ENCODE measurements around the gene ARIH1. TPM values are rescaled to one million over a fixed set of nuclear protein-coding genes. Genes with fewer than 3 reads are reported as not detected.
"Not testable (repeated sequence)": the region's sequence is repeated elsewhere in the genome, so short reads cannot be mapped to it uniquely, and the experiment has no call there.

ARIH1 gene
- total and polyA plus RNA-seq, 10 of the 15 experiments (the other 5 are each of a cell fraction or from before 2014, with no cell fraction given): 14.7 to 99.5 (median 26.5) TPM

- H3K36me3 ChIP-seq (ENCODE audit: control insufficient read depth in 2 of 2, insufficient read depth in 2 of 2, low read length in 1 of 2); SMC1A ChIA-PET (ENCODE audit: uncharacterized antibody, unreplicated experiment); BruUV-seq (replicated peaks); H3K27ac ChIP-seq (ENCODE audit: control insufficient read depth, insufficient read depth); intact Hi-C loops (cut with micrococcal nuclease; ENCODE audit: unreplicated experiment); H3K27me3 ChIP-seq (replicated peaks in 1 of 2; ENCODE audit: control insufficient read depth in 2 of 2, insufficient read depth in 2 of 2, low read length in 1 of 2); H2AFZ ChIP-seq (ENCODE audit: control insufficient read depth, low read depth, low read length); H3K9ac ChIP-seq (ENCODE audit: control insufficient read depth, insufficient read depth, low read length); H3K4me3 ChIP-seq; POLR2A ChIA-PET; RAD21 ChIA-PET (ENCODE audit: unreplicated experiment); ATAC-seq; DNase-seq (ENCODE audit: low read depth, low spot score); in situ Hi-C loops (cut with MboI); H3K4me2 ChIP-seq (ENCODE audit: control insufficient read depth, insufficient read depth); H3K4me1 ChIP-seq (ENCODE audit: control insufficient read depth, insufficient read depth, low read length); H3K9me3 ChIP-seq (replicated peaks; ENCODE audit: control insufficient read depth, insufficient read depth, low read length); H3K79me2 ChIP-seq (ENCODE audit: control insufficient read depth, insufficient read depth, low read length); H4K20me1 ChIP-seq (ENCODE audit: control insufficient read depth, insufficient read depth); FAIRE-seq: not testable (repeated sequence)
- WGBS (ENCODE audit: insufficient coverage, insufficient replicate concordance, low lambda C conversion rate, missing lambda C conversion rate): 67% methylated on average over 4 of the region's 4 CpGs
- CTCF ChIA-PET: interaction anchor here (0.8 kb wide), 1 partner anchor 310 kb away, joined by 3 read pairs; no protein-coding TSS in a partner anchor
Observed at GRCh38 chr15:72623854-72624253, 149.7 kb downstream of the ARIH1 start.

DNA sequence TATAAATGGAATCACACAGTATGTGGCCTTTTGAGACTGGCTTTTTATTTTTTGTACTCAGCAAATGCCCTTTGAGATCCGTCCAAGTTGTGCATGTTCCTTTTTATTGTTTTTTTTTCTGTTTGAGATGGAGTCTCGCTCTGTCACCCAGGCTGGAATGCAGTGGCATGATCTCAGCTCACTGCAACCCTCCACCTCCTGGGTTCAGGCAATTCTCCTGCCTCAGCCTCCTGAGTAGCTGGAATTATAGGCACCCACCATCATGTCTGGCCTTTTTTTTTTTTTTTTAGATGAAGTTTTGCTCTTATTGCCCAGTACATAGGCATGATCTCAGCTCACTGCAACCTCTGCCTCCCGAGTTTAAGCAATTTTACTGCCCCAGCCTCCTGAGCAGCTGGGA, 152.0 kb downstream of the ARIH1 start:
- H3K4me3 ChIP-seq; SMC1A ChIA-PET (ENCODE audit: uncharacterized antibody, unreplicated experiment); CTCF ChIA-PET; H3K36me3 ChIP-seq (ENCODE audit: control insufficient read depth in 2 of 2, insufficient read depth in 2 of 2, low read length in 1 of 2); H3K27ac ChIP-seq (ENCODE audit: control insufficient read depth, insufficient read depth); H3K27me3 ChIP-seq (replicated peaks in 1 of 2; ENCODE audit: control insufficient read depth in 2 of 2, insufficient read depth in 2 of 2, low read length in 1 of 2); H3K9ac ChIP-seq (ENCODE audit: control insufficient read depth, insufficient read depth, low read length); intact Hi-C loops (cut with micrococcal nuclease; ENCODE audit: unreplicated experiment); H4K20me1 ChIP-seq (ENCODE audit: control insufficient read depth, insufficient read depth); BruUV-seq (replicated peaks); H3K4me2 ChIP-seq (ENCODE audit: control insufficient read depth, insufficient read depth); H3K4me1 ChIP-seq (ENCODE audit: control insufficient read depth, insufficient read depth, low read length); FAIRE-seq; ATAC-seq; RAD21 ChIA-PET (ENCODE audit: unreplicated experiment); H3K9me3 ChIP-seq (replicated peaks; ENCODE audit: control insufficient read depth, insufficient read depth, low read length); H2AFZ ChIP-seq (ENCODE audit: control insufficient read depth, low read depth, low read length); DNase-seq (ENCODE audit: low read depth, low spot score); H3K79me2 ChIP-seq (ENCODE audit: control insufficient read depth, insufficient read depth, low read length): not testable (repeated sequence)
- in situ Hi-C loops (cut with MboI): loop anchor here (5.0 kb wide), 1 partner anchor 46 kb away; no protein-coding TSS in a partner anchor
- WGBS (ENCODE audit: insufficient coverage, insufficient replicate concordance, low lambda C conversion rate, missing lambda C conversion rate): 62% methylated on average over 3 of the region's 3 CpGs
- POLR2A ChIA-PET: interaction anchor here (0.6 kb wide), 2 partner anchors 52 to 882 kb away, joined by 3 to 4 read pairs; no protein-coding TSS in a partner anchor

All from GM12878 (cell line).